Myocyte (in vitro differentiated cells): ENCODE results near the gene IL3. TPM values are rescaled to one million over a fixed set of nuclear protein-coding genes. Genes with fewer than 3 reads are reported as not detected.

ENCODE experiments used
- DNase-seq: peaks from one replicate; pipeline ENCODE4 v3.0.0-alpha.2; 2012; ENCODE audit warnings: low read depth
- total RNA-seq: library from RNA; depleted of rRNA; stranded (reverse); fragments of >200 nt; gene quantifications from 2 replicates; pipeline ENCODE4 v1.2.3, GENCODE V29; 2014

IL3 gene
- total RNA-seq, 1 donor from 2014 or later, result not detected

DNA sequence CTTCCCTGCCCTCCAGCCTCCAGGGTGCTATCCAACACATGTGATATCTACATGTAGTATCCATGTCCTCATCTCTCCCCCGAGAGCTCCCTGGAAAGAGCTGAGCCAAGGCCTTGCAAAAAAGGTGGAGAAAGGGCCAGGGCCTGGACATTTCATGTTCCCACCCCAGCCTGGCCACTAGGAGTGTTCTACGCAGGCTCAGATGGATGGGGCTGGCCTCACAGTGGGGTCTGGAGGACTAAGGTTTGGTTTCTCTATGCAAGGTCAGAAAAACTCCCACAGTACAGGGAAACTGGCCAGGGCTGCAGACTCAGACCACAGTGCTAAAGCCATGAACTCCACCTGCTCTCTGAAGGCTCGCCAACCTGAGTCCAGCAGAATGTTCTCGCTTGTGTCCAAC, 11.6 kb downstream of the IL3 start:
- DNase-seq, result no peak

GRCh38 chr5:132072528-132072927, 12.1 kb downstream of the IL3 start:
- DNase-seq, result no peak

DNA sequence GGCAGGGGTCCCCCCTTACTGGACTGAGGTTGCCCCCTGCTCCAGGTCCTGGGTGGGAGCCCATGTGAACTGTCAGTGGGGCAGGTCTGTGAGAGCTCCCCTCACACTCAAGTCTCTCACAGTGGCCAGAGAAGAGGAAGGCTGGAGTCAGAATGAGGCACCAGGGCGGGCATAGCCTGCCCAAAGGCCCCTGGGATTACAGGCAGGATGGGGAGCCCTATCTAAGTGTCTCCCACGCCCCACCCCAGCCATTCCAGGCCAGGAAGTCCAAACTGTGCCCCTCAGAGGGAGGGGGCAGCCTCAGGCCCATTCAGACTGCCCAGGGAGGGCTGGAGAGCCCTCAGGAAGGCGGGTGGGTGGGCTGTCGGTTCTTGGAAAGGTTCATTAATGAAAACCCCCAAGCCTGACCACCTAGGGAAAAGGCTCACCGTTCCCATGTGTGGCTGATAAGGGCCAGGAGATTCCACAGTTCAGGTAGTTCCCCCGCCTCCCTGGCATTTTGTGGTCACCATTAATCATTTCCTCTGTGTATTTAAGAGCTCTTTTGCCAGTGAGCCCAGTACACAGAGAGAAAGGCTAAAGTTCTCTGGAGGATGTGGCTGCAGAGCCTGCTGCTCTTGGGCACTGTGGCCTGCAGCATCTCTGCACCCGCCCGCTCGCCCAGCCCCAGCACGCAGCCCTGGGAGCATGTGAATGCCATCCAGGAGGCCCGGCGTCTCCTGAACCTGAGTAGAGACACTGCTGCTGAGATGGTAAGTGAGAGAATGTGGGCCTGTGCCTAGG, 13.0 kb downstream of the IL3 start, which contains the start of gene CSF2:
Gene CSF2 (plus strand): TSS at position 559 of the 783 bp plus-strand sequence. CDS start 35 bp downstream, at position 594.
- no peak for DNase-seq

GRCh38 chr5:132074091-132074771, 13.8 kb downstream of the IL3 start:
- no peak for DNase-seq

DNA sequence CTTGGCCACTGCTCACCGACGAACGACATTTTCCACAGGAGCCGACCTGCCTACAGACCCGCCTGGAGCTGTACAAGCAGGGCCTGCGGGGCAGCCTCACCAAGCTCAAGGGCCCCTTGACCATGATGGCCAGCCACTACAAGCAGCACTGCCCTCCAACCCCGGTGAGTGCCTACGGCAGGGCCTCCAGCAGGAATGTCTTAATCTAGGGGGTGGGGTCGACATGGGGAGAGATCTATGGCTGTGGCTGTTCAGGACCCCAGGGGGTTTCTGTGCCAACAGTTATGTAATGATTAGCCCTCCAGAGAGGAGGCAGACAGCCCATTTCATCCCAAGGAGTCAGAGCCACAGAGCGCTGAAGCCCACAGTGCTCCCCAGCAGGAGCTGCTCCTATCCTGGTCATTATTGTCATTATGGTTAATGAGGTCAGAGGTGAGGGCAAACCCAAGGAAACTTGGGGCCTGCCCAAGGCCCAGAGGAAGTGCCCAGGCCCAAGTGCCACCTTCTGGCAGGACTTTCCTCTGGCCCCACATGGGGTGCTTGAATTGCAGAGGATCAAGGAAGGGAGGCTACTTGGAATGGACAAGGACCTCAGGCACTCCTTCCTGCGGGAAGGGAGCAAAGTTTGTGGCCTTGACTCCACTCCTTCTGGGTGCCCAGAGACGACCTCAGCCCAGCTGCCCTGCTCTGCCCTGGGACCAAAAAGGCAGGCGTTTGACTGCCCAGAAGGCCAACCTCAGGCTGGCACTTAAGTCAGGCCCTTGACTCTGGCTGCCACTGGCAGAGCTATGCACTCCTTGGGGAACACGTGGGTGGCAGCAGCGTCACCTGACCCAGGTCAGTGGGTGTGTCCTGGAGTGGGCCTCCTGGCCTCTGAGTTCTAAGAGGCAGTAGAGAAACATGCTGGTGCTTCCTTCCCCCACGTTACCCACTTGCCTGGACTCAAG, 14.6 kb downstream of the IL3 start:
- DNase-seq, result peak; percentile 70

- DNase-seq, result no peak
Measured at GRCh38 chr5:132075719-132076077, 15.2 kb downstream of the IL3 start.

GRCh38 chr5:132076202-132076830, 15.9 kb downstream of the IL3 start:
- DNase-seq, result no peak

DNA sequence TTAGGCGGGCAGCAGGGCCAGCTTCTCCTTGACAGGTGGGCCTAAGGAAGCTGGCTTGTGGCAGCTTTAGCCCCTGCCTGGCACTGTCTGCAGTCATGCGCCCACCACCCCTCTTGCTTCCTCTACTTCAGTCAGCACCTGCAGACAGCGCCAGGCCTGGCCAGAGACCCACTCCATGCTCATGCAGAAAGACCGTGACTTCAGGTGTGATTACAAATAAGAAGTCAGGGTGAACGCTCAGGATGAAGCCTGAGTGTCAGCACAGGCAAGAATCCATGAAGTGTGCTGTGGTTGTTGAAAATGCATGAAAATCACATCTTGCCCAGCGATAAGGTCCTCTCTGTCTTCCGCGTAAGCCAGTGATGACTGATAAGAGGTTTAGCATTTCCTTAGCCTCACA, 16.5 kb downstream of the IL3 start:
- no peak for DNase-seq

GRCh38 chr5:132079081-132079480, 18.6 kb downstream of the IL3 start:
- no peak for DNase-seq

DNA sequence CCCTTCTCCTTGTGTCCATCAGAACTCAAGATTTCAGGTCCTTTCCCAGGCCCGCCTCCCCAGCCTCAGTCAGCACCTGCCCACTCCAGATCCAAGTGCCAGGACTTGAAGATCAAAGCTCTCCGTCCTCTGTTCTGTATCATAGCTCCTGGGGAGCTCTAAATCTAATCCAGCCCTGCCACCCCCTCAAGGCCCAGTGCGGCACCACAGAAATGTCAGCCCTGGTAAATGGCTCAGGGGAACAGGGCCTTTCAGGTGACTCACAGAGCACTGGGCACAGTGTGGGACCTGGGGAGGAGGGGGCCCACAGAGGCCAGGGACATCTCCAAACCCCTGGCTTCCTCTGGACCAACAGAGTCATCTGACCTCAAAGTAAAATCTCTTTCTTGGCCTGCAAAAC, 19.2 kb downstream of the IL3 start:
- no peak for DNase-seq

- DNase-seq, result no peak
Measured at GRCh38 chr5:132080595-132080994, 20.1 kb downstream of the IL3 start.

GRCh38 chr5:132081458-132081857, 21.0 kb downstream of the IL3 start:
- no peak for DNase-seq

DNA sequence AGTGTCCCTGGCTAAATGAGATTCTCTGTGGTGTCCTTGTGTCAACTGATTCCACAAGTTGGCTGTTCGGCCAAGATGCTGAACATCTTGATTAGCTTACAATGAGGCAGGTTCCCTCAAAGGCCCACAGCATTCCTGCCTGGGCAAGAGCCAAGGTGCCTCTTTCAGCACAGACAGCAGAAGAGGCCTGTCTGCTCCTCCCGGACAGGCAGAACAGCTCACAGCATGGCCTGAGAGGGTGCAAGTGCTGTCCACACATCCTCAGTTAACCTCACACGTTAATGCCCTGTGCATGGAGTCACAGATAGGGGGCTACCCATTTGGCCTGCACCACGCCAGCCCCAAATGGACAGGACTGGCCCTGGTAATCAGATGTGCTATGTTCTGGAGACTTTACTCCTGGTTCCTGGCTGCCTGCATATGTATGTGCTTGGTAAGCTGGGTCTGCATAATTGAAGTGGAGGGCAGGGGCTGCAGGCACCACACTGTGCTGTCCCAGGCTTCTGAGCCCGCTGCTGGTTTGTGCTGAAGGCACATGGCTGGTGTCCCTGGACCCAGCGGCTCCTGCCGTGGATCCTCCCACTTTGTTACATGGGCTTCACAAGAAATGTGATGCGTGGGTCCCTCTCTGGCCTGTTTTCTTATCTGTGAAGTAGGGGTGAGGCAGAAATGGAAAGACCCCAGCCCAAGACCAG, 22.0 kb downstream of the IL3 start:
- no peak for DNase-seq

GRCh38 chr5:132083071-132083678, 22.7 kb downstream of the IL3 start:
- no peak for DNase-seq

DNA sequence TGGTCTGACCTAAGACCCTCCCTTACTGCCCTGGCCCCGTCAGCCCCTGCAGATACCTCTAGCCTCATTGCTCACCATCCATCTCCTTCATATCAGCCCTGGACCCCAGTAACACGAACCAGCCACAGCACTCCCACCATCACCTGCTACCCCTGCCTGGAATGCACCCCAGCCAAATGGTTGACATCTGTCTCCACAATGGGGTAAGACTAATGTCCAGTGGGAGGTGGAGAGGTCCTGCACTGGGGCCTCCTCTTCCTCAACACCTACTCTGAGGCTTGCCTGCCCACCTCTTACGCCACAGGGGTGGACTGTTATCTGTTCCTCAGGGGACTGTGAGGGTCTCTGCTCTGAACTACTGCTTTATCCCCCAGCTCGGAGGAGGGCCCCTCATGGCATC, 25.2 kb downstream of the IL3 start:
- DNase-seq, result no peak

- peak; percentile 87 for DNase-seq
Measured at GRCh38 chr5:132086277-132086794, 25.9 kb downstream of the IL3 start.

GRCh38 chr5:132087176-132087575, 26.7 kb downstream of the IL3 start:
- DNase-seq, result peak; percentile 28

GRCh38 chr5:132087661-132088060, 27.2 kb downstream of the IL3 start:
- no peak for DNase-seq

DNA sequence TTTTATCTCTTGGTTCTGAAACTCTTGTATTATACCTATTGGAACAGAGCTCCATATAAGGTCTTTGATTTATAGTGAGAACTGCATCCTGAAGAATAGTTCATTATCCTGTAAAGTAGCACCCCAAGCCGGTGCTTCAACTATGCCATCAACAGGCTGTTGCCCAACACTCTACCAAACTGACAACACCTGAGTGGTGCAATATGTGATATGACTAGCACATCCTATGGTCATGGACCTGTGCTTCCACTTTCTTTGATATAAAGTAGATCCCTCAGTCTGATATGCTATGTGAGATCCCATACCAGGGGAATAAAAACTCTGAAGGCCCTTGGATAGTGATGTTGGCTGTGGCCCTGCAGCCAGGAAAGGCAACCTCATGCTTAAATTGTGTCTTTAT, 28.9 kb downstream of the IL3 start:
- no peak for DNase-seq

- DNase-seq, result peak; percentile 94
Measured at GRCh38 chr5:132090107-132090506, 29.7 kb downstream of the IL3 start.
